C4-2B (cell line): ENCODE data around the gene RPE.

Experiments
- H3K27ac ChIP-seq: fragments of 450-650 bp; 2 replicates; pipeline ENCODE4 v1.5.1; 2017
- ZFX ChIP-seq: fragments of 450-650 bp; IDR thresholded peaks from 2 replicates; pipeline ENCODE4 v1.6.1; 2017
- TF ChIP-seq, protein P1 (sequence below): fragments of 450-650 bp; conservative IDR thresholded peaks from 2 replicates; pipeline ENCODE4 v1.5.1; 2017; ENCODE audit warnings: mild to moderate bottlenecking

Gene RPE

DNA sequence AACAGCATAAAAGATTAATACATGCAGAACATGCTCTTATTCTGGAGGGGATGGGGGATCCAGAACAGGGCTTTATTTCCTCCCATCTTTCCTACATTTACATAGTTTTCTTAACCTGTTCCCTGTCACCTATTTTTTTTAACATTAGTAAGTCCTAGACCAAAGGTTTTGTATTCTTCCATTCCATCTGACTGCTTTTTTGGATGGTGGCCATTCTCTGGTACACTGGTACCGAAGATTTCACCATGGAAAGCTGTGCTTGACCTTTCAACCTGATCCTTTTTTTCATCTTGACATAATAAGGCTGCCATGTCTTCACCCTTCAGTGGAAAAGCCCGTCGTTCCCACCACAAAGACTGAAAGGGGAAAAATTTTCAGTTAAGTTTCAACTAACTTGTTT lies 20.4 kb downstream of the RPE start:
- H3K27ac ChIP-seq, result no peak overlapping the region
- TF ChIP-seq, protein P1, sequence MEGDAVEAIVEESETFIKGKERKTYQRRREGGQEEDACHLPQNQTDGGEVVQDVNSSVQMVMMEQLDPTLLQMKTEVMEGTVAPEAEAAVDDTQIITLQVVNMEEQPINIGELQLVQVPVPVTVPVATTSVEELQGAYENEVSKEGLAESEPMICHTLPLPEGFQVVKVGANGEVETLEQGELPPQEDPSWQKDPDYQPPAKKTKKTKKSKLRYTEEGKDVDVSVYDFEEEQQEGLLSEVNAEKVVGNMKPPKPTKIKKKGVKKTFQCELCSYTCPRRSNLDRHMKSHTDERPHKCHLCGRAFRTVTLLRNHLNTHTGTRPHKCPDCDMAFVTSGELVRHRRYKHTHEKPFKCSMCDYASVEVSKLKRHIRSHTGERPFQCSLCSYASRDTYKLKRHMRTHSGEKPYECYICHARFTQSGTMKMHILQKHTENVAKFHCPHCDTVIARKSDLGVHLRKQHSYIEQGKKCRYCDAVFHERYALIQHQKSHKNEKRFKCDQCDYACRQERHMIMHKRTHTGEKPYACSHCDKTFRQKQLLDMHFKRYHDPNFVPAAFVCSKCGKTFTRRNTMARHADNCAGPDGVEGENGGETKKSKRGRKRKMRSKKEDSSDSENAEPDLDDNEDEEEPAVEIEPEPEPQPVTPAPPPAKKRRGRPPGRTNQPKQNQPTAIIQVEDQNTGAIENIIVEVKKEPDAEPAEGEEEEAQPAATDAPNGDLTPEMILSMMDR, result no peak
- no peak for TF ChIP-seq ZFX

GRCh38 chr2:210027608-210028007 lies 25.2 kb downstream of the RPE start:
- TF ChIP-seq ZFX, result no peak
- TF ChIP-seq, protein P1, result no peak
- no peak overlapping the region for H3K27ac ChIP-seq

- no peak overlapping the region for H3K27ac ChIP-seq
- TF ChIP-seq, protein P1, result no peak
- no peak for TF ChIP-seq ZFX
Measured at GRCh38 chr2:210028178-210028577, 25.7 kb downstream of the RPE start.

- TF ChIP-seq ZFX, result no peak
- TF ChIP-seq, protein P1, result no peak
- no peak overlapping the region for H3K27ac ChIP-seq
Measured at GRCh38 chr2:210034087-210034683, 31.7 kb downstream of the RPE start.

DNA sequence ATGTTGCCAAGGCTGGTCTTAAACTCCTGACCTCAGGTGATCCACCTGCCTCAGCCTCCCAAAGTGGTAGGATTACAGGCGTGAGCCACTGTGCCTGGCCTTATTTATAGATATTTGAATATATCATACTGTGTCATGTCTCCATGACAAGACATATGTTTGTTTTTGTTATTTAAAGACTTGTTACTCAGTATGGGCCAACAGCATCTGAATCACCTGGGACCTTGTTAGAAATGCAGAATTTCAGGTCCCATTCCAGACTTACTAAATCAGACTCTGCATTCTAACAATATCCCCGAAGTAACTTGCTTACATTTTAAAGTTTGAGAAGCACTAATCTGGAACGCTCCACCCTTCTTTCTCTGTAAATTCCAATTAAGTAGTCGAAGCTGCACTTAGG lies 33.2 kb downstream of the RPE start:
- no peak overlapping the region for H3K27ac ChIP-seq
- no peak for TF ChIP-seq ZFX
- TF ChIP-seq, protein P1, result no peak

DNA sequence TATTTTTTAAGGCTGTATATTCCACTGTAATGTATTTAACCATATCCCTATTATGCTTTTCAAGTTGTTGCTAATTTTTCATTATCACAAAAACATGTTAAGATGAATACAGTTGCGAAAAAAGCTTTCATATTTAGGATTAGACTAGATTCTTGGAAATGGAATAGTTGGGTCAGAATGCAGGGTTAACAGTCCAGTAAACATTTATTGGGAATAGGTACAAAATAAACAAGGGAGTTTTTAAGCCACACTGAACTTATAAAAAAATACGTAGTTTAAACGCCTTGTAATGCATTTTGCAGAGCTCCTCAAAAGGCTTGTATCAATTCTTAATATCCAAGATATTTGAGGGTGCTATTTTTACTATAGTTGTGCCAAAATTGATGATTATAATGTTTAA lies 35.6 kb downstream of the RPE start:
- TF ChIP-seq, protein P1, result no peak
- no peak for TF ChIP-seq ZFX
- H3K27ac ChIP-seq, result no peak overlapping the region

- TF ChIP-seq, protein P1, result no peak
- TF ChIP-seq ZFX, result no peak
- H3K27ac ChIP-seq, result no peak overlapping the region
Measured at GRCh38 chr2:210046851-210047500, 44.5 kb downstream of the RPE start.
